BJ (cell line): ENCODE data around the gene RCOR3. TPM values are rescaled to one million over a fixed set of nuclear protein-coding genes. Genes with fewer than 3 reads are reported as not detected.
"Not testable (repeated sequence)": the region's sequence is repeated elsewhere in the genome, so short reads cannot be mapped to it uniquely, and the experiment has no call there.

ENCODE experiments used
- CTCF ChIA-PET: fragments of 350-600 bp; formaldehyde crosslinking; extraction: SDS; loops from one replicate; lab custom pipeline; 2021; ENCODE audit warnings: antibody characterized with exemption, inconsistent platforms; lab: Yijun Ruan, JAX
- POLR2A ChIA-PET: fragments of 300-600 bp; sonication (Branson Sonifier 250); formaldehyde crosslinking; extraction: SDS; loops from one replicate; lab custom pipeline; 2021; ENCODE audit warnings: antibody characterized with exemption; lab: Charles Lee
- DNase-seq: peaks from one replicate; pipeline ENCODE4 v3.0.0-alpha.2; 2011; ENCODE audit warnings: low read depth
- H3K27me3 ChIP-seq: 2 replicates; pipeline ENCODE4 v1.6.0; 2011; ENCODE audit warnings: low read length; ENCODE audit not compliant: control insufficient read depth, insufficient read depth
- H3K36me3 ChIP-seq: 2 replicates; pipeline ENCODE4 v1.5.1; 2011; ENCODE audit warnings: low read length; ENCODE audit not compliant: control insufficient read depth, insufficient read depth
- H3K4me3 ChIP-seq: 2 replicates; pipeline ENCODE4 v1.5.1; 2011; ENCODE audit warnings: low read depth, mild to moderate bottlenecking, control low read depth, low read length
- CTCF ChIP-seq: IDR thresholded peaks from 2 replicates; pipeline ENCODE4 v1.5.1; 2011; ENCODE audit warnings: low read depth, mild to moderate bottlenecking, control low read depth, inconsistent platforms, low read length, moderate library complexity; ENCODE audit not compliant: insufficient read depth
- polyA plus RNA-seq: library from polyadenylated mRNA; depleted of rRNA; stranded (reverse); fragments of >200 nt; gene quantifications from 2 replicates; pipeline ENCODE4 v1.2.3, GENCODE V29; 2011

The RCOR3 gene
- polyA plus RNA-seq, 1 experiment: 27.7 TPM

- Histone ChIP-seq H3K4me3 (no peak overlapping the region), H3K27me3 (no peaks in the 10 kb centered on the region), H3K36me3 (0 out of 2 replicates have a peak, but pooled peaks cover 5% of the 10 kb centered on the region)
- ChIA-PET POLR2A (no interaction called here), CTCF (interaction anchor here (3.5 kb wide), 1 partner anchor 12 kb away, joined by 12 read pairs; no protein-coding TSS in a partner anchor)
- no peak for DNase-seq
- no peak for TF ChIP-seq CTCF
Observed at GRCh38 chr1:211349741-211350140, 90.6 kb downstream of the RCOR3 start.

- CTCF ChIA-PET: interaction anchor here (3.5 kb wide), 1 partner anchor 14 kb away, joined by 12 read pairs; no protein-coding TSS in a partner anchor
- H3K36me3 ChIP-seq, H3K27me3 ChIP-seq, POLR2A ChIA-PET, DNase-seq, H3K4me3 ChIP-seq: not testable (repeated sequence)
Observed at GRCh38 chr1:211352055-211352454, 92.9 kb downstream of the RCOR3 start.

GRCh38 chr1:211352465-211352864, 93.3 kb downstream of the RCOR3 start:
- POLR2A ChIA-PET: no interaction called here
- no peak for DNase-seq
- Histone ChIP-seq H3K4me3 (no peak overlapping the region), H3K36me3 (peaks cover 8% of the 10 kb centered on the region; the same call in 1 of the 2 replicates), H3K27me3 (no peaks in the 10 kb centered on the region)
- CTCF ChIA-PET: interaction anchor here (3.5 kb wide), 1 partner anchor 14 kb away, joined by 12 read pairs; no protein-coding TSS in a partner anchor
- TF ChIP-seq CTCF: no peak

GRCh38 chr1:211352985-211353515, 93.9 kb downstream of the RCOR3 start:
- no peak overlapping the region for H3K4me3 ChIP-seq
- TF ChIP-seq CTCF: peak; percentile 69
- peaks cover 8% of the 10 kb centered on the region; the same call in 1 of the 2 replicates for H3K36me3 ChIP-seq
- H3K27me3 ChIP-seq: no peaks in the 10 kb centered on the region
- ChIA-PET POLR2A (no interaction called here), CTCF (interaction anchor here (1.2 kb wide), 1 partner anchor 25 kb away, joined by 3 read pairs; no protein-coding TSS in a partner anchor)
- no peak for DNase-seq

GRCh38 chr1:211353562-211354212, 94.5 kb downstream of the RCOR3 start:
- no peak for TF ChIP-seq CTCF
- Histone ChIP-seq H3K36me3 (peaks cover 8% of the 10 kb centered on the region; the same call in 1 of the 2 replicates), H3K4me3 (no peak overlapping the region), H3K27me3 (no peaks in the 10 kb centered on the region)
- DNase-seq: no peak
- CTCF ChIA-PET: interaction anchor here (1.2 kb wide), 1 partner anchor 26 kb away, joined by 3 read pairs; no protein-coding TSS in a partner anchor
- POLR2A ChIA-PET: no interaction called here
